ENCODE data around the gene RNASE4. TPM values are rescaled to one million over a fixed set of nuclear protein-coding genes. Genes with fewer than 3 reads are reported as not detected.

RNASE4 gene
- total and polyA plus RNA-seq, 10 of the 15 experiments (the other 5 are each of a cell fraction or from before 2014, with no cell fraction given) = 0.87 to 2.6 (median 1.3) TPM

DNA sequence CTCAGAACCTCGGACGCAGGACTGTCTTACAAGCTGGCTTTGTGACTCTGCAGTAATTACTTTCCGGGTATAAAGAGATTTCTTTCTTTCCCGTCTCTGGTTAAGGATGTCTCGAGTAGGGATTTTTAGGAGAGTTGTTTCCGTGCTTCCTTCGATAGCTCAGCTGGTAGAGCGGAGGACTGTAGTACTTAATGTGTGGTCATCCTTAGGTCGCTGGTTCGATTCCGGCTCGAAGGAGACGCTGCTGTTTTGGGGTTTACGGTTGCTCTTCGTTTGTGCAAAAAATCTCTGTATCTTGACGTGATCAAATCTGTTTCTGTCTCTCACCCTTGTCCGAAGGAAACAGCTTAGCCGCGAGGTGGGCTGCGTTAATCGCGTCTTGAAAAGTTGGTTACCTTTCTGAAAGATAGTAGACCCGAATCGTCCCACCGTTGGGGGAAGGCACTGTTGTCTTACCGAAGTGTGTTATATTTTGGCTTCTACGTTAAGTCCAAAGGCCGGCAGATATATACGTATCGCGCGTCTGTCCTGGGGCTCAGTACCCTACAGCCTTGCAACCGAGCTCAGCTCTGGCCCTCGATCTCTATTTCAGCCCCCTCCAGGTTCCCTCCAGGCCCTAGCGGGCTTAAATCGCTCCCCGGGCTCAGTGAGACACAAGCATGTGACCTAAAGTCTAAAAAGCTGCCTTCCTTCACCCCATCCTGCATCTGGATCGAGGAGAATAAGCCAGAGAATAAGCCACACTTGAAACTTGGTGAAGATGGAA lies 1.1 kb upstream of the RNASE4 start (continued):
- TF ChIP-seq, protein P1, sequence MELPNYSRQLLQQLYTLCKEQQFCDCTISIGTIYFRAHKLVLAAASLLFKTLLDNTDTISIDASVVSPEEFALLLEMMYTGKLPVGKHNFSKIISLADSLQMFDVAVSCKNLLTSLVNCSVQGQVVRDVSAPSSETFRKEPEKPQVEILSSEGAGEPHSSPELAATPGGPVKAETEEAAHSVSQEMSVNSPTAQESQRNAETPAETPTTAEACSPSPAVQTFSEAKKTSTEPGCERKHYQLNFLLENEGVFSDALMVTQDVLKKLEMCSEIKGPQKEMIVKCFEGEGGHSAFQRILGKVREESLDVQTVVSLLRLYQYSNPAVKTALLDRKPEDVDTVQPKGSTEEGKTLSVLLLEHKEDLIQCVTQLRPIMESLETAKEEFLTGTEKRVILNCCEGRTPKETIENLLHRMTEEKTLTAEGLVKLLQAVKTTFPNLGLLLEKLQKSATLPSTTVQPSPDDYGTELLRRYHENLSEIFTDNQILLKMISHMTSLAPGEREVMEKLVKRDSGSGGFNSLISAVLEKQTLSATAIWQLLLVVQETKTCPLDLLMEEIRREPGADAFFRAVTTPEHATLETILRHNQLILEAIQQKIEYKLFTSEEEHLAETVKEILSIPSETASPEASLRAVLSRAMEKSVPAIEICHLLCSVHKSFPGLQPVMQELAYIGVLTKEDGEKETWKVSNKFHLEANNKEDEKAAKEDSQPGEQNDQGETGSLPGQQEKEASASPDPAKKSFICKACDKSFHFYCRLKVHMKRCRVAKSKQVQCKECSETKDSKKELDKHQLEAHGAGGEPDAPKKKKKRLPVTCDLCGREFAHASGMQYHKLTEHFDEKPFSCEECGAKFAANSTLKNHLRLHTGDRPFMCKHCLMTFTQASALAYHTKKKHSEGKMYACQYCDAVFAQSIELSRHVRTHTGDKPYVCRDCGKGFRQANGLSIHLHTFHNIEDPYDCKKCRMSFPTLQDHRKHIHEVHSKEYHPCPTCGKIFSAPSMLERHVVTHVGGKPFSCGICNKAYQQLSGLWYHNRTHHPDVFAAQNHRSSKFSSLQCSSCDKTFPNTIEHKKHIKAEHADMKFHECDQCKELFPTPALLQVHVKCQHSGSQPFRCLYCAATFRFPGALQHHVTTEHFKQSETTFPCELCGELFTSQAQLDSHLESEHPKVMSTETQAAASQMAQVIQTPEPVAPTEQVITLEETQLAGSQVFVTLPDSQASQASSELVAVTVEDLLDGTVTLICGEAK (IDR thresholded peaks at IDR 0.05; ENCODE audit: borderline replicate concordance) = no peak
- TF ChIP-seq, protein P2, sequence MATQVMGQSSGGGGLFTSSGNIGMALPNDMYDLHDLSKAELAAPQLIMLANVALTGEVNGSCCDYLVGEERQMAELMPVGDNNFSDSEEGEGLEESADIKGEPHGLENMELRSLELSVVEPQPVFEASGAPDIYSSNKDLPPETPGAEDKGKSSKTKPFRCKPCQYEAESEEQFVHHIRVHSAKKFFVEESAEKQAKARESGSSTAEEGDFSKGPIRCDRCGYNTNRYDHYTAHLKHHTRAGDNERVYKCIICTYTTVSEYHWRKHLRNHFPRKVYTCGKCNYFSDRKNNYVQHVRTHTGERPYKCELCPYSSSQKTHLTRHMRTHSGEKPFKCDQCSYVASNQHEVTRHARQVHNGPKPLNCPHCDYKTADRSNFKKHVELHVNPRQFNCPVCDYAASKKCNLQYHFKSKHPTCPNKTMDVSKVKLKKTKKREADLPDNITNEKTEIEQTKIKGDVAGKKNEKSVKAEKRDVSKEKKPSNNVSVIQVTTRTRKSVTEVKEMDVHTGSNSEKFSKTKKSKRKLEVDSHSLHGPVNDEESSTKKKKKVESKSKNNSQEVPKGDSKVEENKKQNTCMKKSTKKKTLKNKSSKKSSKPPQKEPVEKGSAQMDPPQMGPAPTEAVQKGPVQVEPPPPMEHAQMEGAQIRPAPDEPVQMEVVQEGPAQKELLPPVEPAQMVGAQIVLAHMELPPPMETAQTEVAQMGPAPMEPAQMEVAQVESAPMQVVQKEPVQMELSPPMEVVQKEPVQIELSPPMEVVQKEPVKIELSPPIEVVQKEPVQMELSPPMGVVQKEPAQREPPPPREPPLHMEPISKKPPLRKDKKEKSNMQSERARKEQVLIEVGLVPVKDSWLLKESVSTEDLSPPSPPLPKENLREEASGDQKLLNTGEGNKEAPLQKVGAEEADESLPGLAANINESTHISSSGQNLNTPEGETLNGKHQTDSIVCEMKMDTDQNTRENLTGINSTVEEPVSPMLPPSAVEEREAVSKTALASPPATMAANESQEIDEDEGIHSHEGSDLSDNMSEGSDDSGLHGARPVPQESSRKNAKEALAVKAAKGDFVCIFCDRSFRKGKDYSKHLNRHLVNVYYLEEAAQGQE (IDR thresholded peaks at IDR 0.05; ENCODE audit: low read depth, low read length) = no peak
- no peak for TF ChIP-seq RFX5 (IDR thresholded peaks at IDR 0.05; ENCODE audit: low read depth, low read length)
- TF ChIP-seq, protein P3, sequence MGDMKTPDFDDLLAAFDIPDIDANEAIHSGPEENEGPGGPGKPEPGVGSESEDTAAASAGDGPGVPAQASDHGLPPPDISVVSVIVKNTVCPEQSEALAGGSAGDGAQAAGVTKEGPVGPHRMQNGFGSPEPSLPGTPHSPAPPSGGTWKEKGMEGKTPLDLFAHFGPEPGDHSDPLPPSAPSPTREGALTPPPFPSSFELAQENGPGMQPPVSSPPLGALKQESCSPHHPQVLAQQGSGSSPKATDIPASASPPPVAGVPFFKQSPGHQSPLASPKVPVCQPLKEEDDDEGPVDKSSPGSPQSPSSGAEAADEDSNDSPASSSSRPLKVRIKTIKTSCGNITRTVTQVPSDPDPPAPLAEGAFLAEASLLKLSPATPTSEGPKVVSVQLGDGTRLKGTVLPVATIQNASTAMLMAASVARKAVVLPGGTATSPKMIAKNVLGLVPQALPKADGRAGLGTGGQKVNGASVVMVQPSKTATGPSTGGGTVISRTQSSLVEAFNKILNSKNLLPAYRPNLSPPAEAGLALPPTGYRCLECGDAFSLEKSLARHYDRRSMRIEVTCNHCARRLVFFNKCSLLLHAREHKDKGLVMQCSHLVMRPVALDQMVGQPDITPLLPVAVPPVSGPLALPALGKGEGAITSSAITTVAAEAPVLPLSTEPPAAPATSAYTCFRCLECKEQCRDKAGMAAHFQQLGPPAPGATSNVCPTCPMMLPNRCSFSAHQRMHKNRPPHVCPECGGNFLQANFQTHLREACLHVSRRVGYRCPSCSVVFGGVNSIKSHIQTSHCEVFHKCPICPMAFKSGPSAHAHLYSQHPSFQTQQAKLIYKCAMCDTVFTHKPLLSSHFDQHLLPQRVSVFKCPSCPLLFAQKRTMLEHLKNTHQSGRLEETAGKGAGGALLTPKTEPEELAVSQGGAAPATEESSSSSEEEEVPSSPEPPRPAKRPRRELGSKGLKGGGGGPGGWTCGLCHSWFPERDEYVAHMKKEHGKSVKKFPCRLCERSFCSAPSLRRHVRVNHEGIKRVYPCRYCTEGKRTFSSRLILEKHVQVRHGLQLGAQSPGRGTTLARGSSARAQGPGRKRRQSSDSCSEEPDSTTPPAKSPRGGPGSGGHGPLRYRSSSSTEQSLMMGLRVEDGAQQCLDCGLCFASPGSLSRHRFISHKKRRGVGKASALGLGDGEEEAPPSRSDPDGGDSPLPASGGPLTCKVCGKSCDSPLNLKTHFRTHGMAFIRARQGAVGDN (IDR thresholded peaks at IDR 0.05) = no peak
- TF ChIP-seq BHLHE40 (IDR thresholded peaks at IDR 0.05; ENCODE audit: borderline replicate concordance in 1 of 2, low read depth in 2 of 2, low read length in 1 of 2) = no peak
- TF ChIP-seq, protein P4, sequence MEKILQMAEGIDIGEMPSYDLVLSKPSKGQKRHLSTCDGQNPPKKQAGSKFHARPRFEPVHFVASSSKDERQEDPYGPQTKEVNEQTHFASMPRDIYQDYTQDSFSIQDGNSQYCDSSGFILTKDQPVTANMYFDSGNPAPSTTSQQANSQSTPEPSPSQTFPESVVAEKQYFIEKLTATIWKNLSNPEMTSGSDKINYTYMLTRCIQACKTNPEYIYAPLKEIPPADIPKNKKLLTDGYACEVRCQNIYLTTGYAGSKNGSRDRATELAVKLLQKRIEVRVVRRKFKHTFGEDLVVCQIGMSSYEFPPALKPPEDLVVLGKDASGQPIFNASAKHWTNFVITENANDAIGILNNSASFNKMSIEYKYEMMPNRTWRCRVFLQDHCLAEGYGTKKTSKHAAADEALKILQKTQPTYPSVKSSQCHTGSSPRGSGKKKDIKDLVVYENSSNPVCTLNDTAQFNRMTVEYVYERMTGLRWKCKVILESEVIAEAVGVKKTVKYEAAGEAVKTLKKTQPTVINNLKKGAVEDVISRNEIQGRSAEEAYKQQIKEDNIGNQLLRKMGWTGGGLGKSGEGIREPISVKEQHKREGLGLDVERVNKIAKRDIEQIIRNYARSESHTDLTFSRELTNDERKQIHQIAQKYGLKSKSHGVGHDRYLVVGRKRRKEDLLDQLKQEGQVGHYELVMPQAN (conservative IDR thresholded peaks at IDR 0.05) = no peak
- TF ChIP-seq ASH2L (IDR thresholded peaks at IDR 0.05; ENCODE audit: borderline replicate concordance, low read depth) = 0 out of 2 replicates have a peak, but pooled peaks have one; percentile 4
- TF ChIP-seq, protein P5, sequence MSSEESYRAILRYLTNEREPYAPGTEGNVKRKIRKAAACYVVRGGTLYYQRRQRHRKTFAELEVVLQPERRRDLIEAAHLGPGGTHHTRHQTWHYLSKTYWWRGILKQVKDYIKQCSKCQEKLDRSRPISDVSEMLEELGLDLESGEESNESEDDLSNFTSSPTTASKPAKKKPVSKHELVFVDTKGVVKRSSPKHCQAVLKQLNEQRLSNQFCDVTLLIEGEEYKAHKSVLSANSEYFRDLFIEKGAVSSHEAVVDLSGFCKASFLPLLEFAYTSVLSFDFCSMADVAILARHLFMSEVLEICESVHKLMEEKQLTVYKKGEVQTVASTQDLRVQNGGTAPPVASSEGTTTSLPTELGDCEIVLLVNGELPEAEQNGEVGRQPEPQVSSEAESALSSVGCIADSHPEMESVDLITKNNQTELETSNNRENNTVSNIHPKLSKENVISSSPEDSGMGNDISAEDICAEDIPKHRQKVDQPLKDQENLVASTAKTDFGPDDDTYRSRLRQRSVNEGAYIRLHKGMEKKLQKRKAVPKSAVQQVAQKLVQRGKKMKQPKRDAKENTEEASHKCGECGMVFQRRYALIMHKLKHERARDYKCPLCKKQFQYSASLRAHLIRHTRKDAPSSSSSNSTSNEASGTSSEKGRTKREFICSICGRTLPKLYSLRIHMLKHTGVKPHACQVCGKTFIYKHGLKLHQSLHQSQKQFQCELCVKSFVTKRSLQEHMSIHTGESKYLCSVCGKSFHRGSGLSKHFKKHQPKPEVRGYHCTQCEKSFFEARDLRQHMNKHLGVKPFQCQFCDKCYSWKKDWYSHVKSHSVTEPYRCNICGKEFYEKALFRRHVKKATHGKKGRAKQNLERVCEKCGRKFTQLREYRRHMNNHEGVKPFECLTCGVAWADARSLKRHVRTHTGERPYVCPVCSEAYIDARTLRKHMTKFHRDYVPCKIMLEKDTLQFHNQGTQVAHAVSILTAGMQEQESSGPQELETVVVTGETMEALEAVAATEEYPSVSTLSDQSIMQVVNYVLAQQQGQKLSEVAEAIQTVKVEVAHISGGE (CRISPR knock-in tag; IDR thresholded peaks at IDR 0.05) = no peak
- TF ChIP-seq LARP7 (IDR thresholded peaks at IDR 0.05) = no peak; the same call in 1 of the 2 replicates
- no peak for TF ChIP-seq BRCA1 (IDR thresholded peaks at IDR 0.05; ENCODE audit: low read depth, low read length)

Data from GM12878 (cell line).